Endothelial cell of umbilical vein (primary cell): ENCODE results near the gene DNAJC21. TPM values are rescaled to one million over a fixed set of nuclear protein-coding genes. Genes with fewer than 3 reads are reported as not detected.

ENCODE experiments used
- BruUV-seq: library from RNA; stranded (reverse); fragments of 400-500 nt; replicated peaks from 2 replicates; lab custom pipeline; 2021; lab: Mats Ljungman, UMichigan
- CTCF ChIA-PET: fragments of 300-600, 350-600 bp; sonication (Branson Sonifier 250); formaldehyde crosslinking; loops from one replicate; lab custom pipeline; 2021; ENCODE audit warnings: antibody characterized with exemption, inconsistent platforms; lab: Charles Lee
- POLR2A ChIA-PET: fragments of 300-600, 350-600 bp; sonication (Branson Sonifier 250); formaldehyde crosslinking; loops from one replicate; lab custom pipeline; 2021; ENCODE audit warnings: antibody characterized with exemption, inconsistent platforms; lab: Charles Lee
- DNase-seq: peaks from one replicate; pipeline ENCODE4 v3.0.0-alpha.2; 2011; ENCODE audit warnings: low read depth, low spot score
- FAIRE-seq: peaks from 2 replicates; lab custom pipeline; 2011; peaks lifted over from hg19 to GRCh38; lab: Jason Lieb, UNC
- H2AFZ ChIP-seq: 2 replicates; pipeline ENCODE4 v1.6.0; 2012; ENCODE audit warnings: low read depth, low read length, control low read depth, inconsistent platforms
- H3K27ac ChIP-seq: 2 replicates; pipeline ENCODE4 v1.5.1; 2011; ENCODE audit warnings: low read depth, mild to moderate bottlenecking, control low read depth, low read length, moderate library complexity; ENCODE audit not compliant: insufficient read depth
- H3K27me3 ChIP-seq, 2 experiments: 2 replicates each; pipeline versions ENCODE4 v1.6.0 to v1.6.1; 2011; ENCODE audit warnings: low read length in 2 of 2, mixed read lengths in 1 of 2; ENCODE audit not compliant: control insufficient read depth in 2 of 2, insufficient read depth in 2 of 2
- H3K36me3 ChIP-seq, 2 experiments: 2 replicates in 1 of 2; 3 replicates in 1 of 2; pipeline ENCODE4 v1.5.1; 2011; ENCODE audit warnings: low read length in 2 of 2, mild to moderate bottlenecking in 1 of 2, moderate library complexity in 1 of 2; ENCODE audit not compliant: control insufficient read depth in 2 of 2, insufficient read depth in 2 of 2; ENCODE audit errors: extremely low read depth in 1 of 2
- H3K4me1 ChIP-seq: 3 replicates; pipeline ENCODE4 v1.5.1; 2011; ENCODE audit warnings: mild to moderate bottlenecking, low read length; ENCODE audit not compliant: control insufficient read depth, insufficient read depth; ENCODE audit errors: extremely low read depth
- H3K4me2 ChIP-seq: 2 replicates; pipeline ENCODE4 v1.6.1; 2011; ENCODE audit warnings: low read length, control low read depth, mixed read lengths; ENCODE audit not compliant: insufficient read depth
- H3K4me3 ChIP-seq, 3 experiments: fragments of 200-600 bp in 1 of 3; sonication (generic), shearing (Covaris generic) in 1 of 3; replicated peaks in 1 of 3; 2 replicates each; pipeline ENCODE4 v1.5.1; 2011 to 2016; ENCODE audit warnings: control low read depth in 3 of 3, low read length in 3 of 3, mild to moderate bottlenecking in 2 of 3, inconsistent platforms in 1 of 3, low read depth in 1 of 3, moderate library complexity in 1 of 3; ENCODE audit not compliant: insufficient read depth in 1 of 3
- H3K79me2 ChIP-seq: 2 replicates; pipeline ENCODE4 v1.6.0; 2012; ENCODE audit warnings: low read length, inconsistent platforms; ENCODE audit not compliant: control insufficient read depth, insufficient read depth
- H3K9ac ChIP-seq: replicated peaks from 2 replicates; pipeline ENCODE3; 2011; ENCODE audit warnings: low read length, control low read depth; ENCODE audit not compliant: insufficient read depth; ENCODE audit errors: extremely low read depth
- H3K9me1 ChIP-seq: replicated peaks from 3 replicates; pipeline ENCODE4 v1.6.0; 2011; ENCODE audit warnings: mild to moderate bottlenecking, low read length; ENCODE audit not compliant: control insufficient read depth, insufficient read depth; ENCODE audit errors: extremely low read depth
- H3K9me3 ChIP-seq: replicated peaks from 2 replicates; pipeline ENCODE4 v1.5.1; 2012; ENCODE audit warnings: low read length, inconsistent platforms; ENCODE audit not compliant: control insufficient read depth, insufficient read depth
- H4K20me1 ChIP-seq: replicated peaks from 2 replicates; pipeline ENCODE3; 2011; ENCODE audit warnings: mild to moderate bottlenecking, low read length; ENCODE audit not compliant: control insufficient read depth, insufficient read depth; ENCODE audit errors: extremely low read depth
- EZH2 ChIP-seq: IDR thresholded peaks from 2 replicates; pipeline ENCODE4 v1.6.1; 2012; ENCODE audit warnings: borderline replicate concordance, low read depth, mild to moderate bottlenecking, moderate library complexity, low read length, inconsistent platforms; ENCODE audit not compliant: severe bottlenecking
- FOS ChIP-seq: IDR thresholded peaks from 2 replicates; pipeline ENCODE4 v1.6.1; 2011; ENCODE audit warnings: mild to moderate bottlenecking, low read length, moderate library complexity, borderline replicate concordance; ENCODE audit not compliant: insufficient read depth
- GATA2 ChIP-seq: IDR thresholded peaks from 2 replicates; pipeline ENCODE4 v1.7.0; 2011; ENCODE audit warnings: low read depth, mild to moderate bottlenecking, moderate library complexity, mixed read lengths, low read length; ENCODE audit not compliant: insufficient read length, insufficient read depth
- JUN ChIP-seq: IDR thresholded peaks from 2 replicates; pipeline ENCODE4 v1.6.1; 2011; ENCODE audit warnings: borderline replicate concordance, low read depth; ENCODE audit not compliant: insufficient read length, insufficient read depth
- MYC ChIP-seq: IDR thresholded peaks from one replicate; pipeline ENCODE4 v1.6.1; 2011; ENCODE audit warnings: mild to moderate bottlenecking, low read depth, low read length
- POLR2A ChIP-seq: IDR thresholded peaks from 2 replicates; pipeline ENCODE4 v1.6.1; 2012; ENCODE audit warnings: low read depth, mild to moderate bottlenecking, control low read depth, low read length
- POLR2AphosphoS5 ChIP-seq: IDR thresholded peaks from 2 replicates; pipeline ENCODE4 v1.6.1; 2012; ENCODE audit warnings: low read depth, mild to moderate bottlenecking, control low read depth, low read length, moderate library complexity; ENCODE audit not compliant: insufficient read depth
- dilution Hi-C: fragments of 300-500 bp; cut with MboI; formaldehyde crosslinking; loops from one replicate; pipeline ENCODE4 v1.15.0; 2019; ENCODE audit warnings: low sequenced_read_pairs; ENCODE audit not compliant: extremely low pct_ligation_motif_present
- intact Hi-C: fragments of 100-400 bp; cut with micrococcal nuclease; formaldehyde crosslinking; loops from one replicate; pipeline ENCODE4 v1.10.0; 2022
- polyA plus RNA-seq, 4 experiments: library from polyadenylated mRNA; depleted of rRNA in 3 of 4; stranded (reverse) in 3 of 4; unstranded in 1 of 4; fragments of >200 nt; gene quantifications; 2 replicates each; pipeline versions ENCODE4 v1.2.1 to v1.2.3, GENCODE V29; 2011 to 2012; ENCODE audit warnings: missing spikeins in 1 of 4
- total RNA-seq: library from RNA; stranded (reverse); gene quantifications from 2 replicates; pipeline ENCODE4 v1.2.3, GENCODE V29; 2021
- TF ChIP-seq, protein P1 (sequence below): IDR thresholded peaks from 2 replicates; pipeline ENCODE4 v1.6.1; 2011; ENCODE audit not compliant: insufficient read depth, insufficient read length
- TF ChIP-seq, protein P2 (sequence below), 2 donors: IDR thresholded peaks; 1 replicate in 1 of 2; 2 replicates in 1 of 2; pipeline ENCODE4 v1.5.1; 2011; ENCODE audit warnings: low read length in 2 of 2, mild to moderate bottlenecking in 2 of 2, moderate library complexity in 2 of 2, control low read depth in 1 of 2, inconsistent platforms in 1 of 2, low read depth in 1 of 2; ENCODE audit not compliant: insufficient read depth in 1 of 2; ENCODE audit errors: extremely low read depth in 1 of 2

The DNAJC21 gene
- total and polyA plus RNA-seq, 2 donors (not counting 3 experiments of a cell fraction or from before 2014, with no cell fraction given): 5.3 to 39.4 TPM

DNA sequence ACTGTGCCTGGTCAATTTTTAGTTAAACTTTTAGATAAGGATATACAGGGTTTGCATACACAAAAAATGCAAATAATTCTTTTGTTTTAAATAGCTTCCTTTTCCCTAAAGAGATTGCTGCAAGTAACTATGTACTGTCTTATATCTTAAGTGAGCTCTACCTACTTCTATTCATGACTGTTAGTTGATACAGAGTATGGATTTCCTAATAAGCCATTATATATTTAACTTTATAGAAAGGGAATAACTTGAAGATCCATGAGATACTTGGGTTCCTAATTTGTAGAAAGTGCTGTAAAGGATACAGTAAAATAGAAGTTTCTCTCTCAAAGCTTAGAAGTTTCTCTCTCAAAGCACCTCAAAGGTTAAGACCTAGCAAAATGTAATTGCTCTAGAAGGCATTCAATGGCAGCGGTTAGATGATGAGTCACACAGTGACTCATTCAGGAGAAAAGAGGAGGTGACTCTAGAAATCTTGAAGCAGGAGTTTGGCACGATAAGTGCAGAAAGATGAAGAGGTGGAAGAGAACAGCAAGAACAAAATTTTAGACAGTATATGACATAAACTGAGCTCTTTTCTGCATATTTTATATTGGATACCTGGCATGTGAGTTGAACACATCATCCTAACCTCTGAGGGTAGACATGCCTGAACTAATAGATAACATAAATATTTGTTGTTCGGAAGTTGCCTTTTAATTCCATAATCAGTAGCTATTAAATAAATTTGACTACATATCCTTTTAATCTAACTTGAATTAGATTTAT is 5.5 kb upstream of the DNAJC21 start:
- H3K4me1 ChIP-seq: peaks cover 17% of the 10 kb centered on the region
- intact Hi-C loops: loop anchor here (1.0 kb wide), 1 partner anchor 9 kb away; the partner anchor contains the start of genes BRIX1 and RAD1
- H3K4me3 ChIP-seq: no peak overlapping the region
- DNase-seq (peak; percentile 85), FAIRE-seq (peak; percentile 78)
- H3K9ac ChIP-seq: no peak overlapping the region
- H3K9me1 ChIP-seq: no peaks in the 10 kb centered on the region
- ChIA-PET CTCF (interaction anchor here (1.5 kb wide), 1 partner anchor 9 kb away, joined by 8 read pairs; the partner anchor contains the start of genes BRIX1 and RAD1), POLR2A (interaction anchor here (1.0 kb wide), 1 partner anchor 8 kb away, joined by 3 read pairs; the partner anchor contains the start of genes BRIX1 and RAD1)
- no peaks in the 10 kb centered on the region for H4K20me1 ChIP-seq
- no peak overlapping the region for H2AFZ ChIP-seq
- H3K36me3 ChIP-seq: peaks cover 5 to 35% of the 10 kb centered on the region in 2 experiments
- dilution Hi-C loops: loop anchor here (25.0 kb wide), 1 partner anchor 437 kb away; no protein-coding TSS in a partner anchor
- H3K4me2 ChIP-seq: peak overlapping the region; percentile 31
- H3K27me3 ChIP-seq: no peaks in the 10 kb centered on the region
- no TSS peak for BruUV-seq
- TF ChIP-seq JUN (peak; percentile 99), FOS (peak; percentile 99), MYC (no peak), POLR2A (no peak), EZH2 (no peak), GATA2 (no peak), POLR2AphosphoS5 (peak; percentile 35)
- TF ChIP-seq, protein P1, sequence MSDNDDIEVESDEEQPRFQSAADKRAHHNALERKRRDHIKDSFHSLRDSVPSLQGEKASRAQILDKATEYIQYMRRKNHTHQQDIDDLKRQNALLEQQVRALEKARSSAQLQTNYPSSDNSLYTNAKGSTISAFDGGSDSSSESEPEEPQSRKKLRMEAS: no peak
- TF ChIP-seq, protein P2, sequence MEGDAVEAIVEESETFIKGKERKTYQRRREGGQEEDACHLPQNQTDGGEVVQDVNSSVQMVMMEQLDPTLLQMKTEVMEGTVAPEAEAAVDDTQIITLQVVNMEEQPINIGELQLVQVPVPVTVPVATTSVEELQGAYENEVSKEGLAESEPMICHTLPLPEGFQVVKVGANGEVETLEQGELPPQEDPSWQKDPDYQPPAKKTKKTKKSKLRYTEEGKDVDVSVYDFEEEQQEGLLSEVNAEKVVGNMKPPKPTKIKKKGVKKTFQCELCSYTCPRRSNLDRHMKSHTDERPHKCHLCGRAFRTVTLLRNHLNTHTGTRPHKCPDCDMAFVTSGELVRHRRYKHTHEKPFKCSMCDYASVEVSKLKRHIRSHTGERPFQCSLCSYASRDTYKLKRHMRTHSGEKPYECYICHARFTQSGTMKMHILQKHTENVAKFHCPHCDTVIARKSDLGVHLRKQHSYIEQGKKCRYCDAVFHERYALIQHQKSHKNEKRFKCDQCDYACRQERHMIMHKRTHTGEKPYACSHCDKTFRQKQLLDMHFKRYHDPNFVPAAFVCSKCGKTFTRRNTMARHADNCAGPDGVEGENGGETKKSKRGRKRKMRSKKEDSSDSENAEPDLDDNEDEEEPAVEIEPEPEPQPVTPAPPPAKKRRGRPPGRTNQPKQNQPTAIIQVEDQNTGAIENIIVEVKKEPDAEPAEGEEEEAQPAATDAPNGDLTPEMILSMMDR (IDR thresholded peaks at IDR 0.05; ENCODE audit: extremely low read depth in 1 of 2, insufficient read depth in 1 of 2, low read depth in 1 of 2, low read length in 2 of 2): no peak
- peaks cover 14% of the 10 kb centered on the region for H3K79me2 ChIP-seq
- no peaks in the 10 kb centered on the region for H3K9me3 ChIP-seq
- peak overlapping the region; percentile 15 for H3K27ac ChIP-seq
